HepG2 (cell line): ENCODE results near the gene NEUROD6. TPM values are rescaled to one million over a fixed set of nuclear protein-coding genes. Genes with fewer than 3 reads are reported as not detected.

Experiments used
- ATAC-seq: fragments of 200-7000 bp; cut with Tn5 transposase; 3 replicates; pipeline ENCODE4 v1.9.1; 2020; ENCODE audit warnings: mild to moderate bottlenecking, moderate library complexity
- BruUV-seq: library from RNA; stranded (reverse); fragments of 400-500 nt; replicated peaks from 2 replicates; lab custom pipeline; 2021; lab: Mats Ljungman, UMichigan
- CTCF ChIA-PET: fragments of 300-600 bp; formaldehyde crosslinking; extraction: SDS; loops from one replicate; lab custom pipeline; 2021; ENCODE audit warnings: low total read pairs, inconsistent platforms, low intra/inter-chr PET ratio; lab: Yijun Ruan, JAX
- POLR2A ChIA-PET: fragments of 350-600 bp; sonication (Branson Sonifier 250); formaldehyde crosslinking; loops from one replicate; lab custom pipeline; 2020; ENCODE audit warnings: antibody characterized with exemption, inconsistent platforms; lab: Yijun Ruan, JAX
- DNase-seq: peaks from one replicate; pipeline ENCODE4 v3.0.0-alpha.2; 2015; ENCODE audit warnings: low spot score
- FAIRE-seq: peaks from 3 replicates; lab custom pipeline; 2011; peaks lifted over from hg19 to GRCh38; lab: Jason Lieb, UNC
- H2AFZ ChIP-seq: one replicate; pipeline ENCODE4 v1.6.1; 2011; ENCODE audit warnings: low read length, inconsistent platforms
- H3K27ac ChIP-seq: fragments of 300-600 bp; 3 replicates; pipeline ENCODE4 v1.8.0; 2011; ENCODE audit warnings: mixed run types, mild to moderate bottlenecking, mixed read lengths, low read length, inconsistent platforms; ENCODE audit not compliant: insufficient read depth; ENCODE audit errors: extremely low read length
- H3K27me3 ChIP-seq, 2 experiments: fragments of 200-600 bp in 1 of 2; 2 replicates in 1 of 2; 3 replicates in 1 of 2; pipeline versions ENCODE4 v1.6.0 to v1.8.0; 2011; ENCODE audit warnings: low read length in 2 of 2, mild to moderate bottlenecking in 2 of 2, moderate library complexity in 2 of 2, inconsistent platforms in 1 of 2; ENCODE audit not compliant: insufficient read depth in 2 of 2, control insufficient read depth in 1 of 2
- H3K36me3 ChIP-seq, 2 experiments: fragments of 200-600 bp in 1 of 2; replicated peaks in 1 of 2; 2 replicates in 1 of 2; 3 replicates in 1 of 2; pipeline versions ENCODE4 v1.5.1 to v1.8.0; 2011; ENCODE audit warnings: low read length in 2 of 2, inconsistent platforms in 1 of 2; ENCODE audit not compliant: insufficient read depth in 2 of 2, control insufficient read depth in 1 of 2
- H3K4me1 ChIP-seq: 2 replicates; pipeline ENCODE4 v1.5.1; 2012; ENCODE audit warnings: low read length, inconsistent platforms; ENCODE audit not compliant: insufficient read depth
- H3K4me2 ChIP-seq: 2 replicates; pipeline ENCODE4 v1.6.0; 2011; ENCODE audit warnings: low read depth, low read length, inconsistent platforms
- H3K4me3 ChIP-seq, 3 experiments: fragments of 200-600 bp in 1 of 3; sonication (generic), shearing (Covaris generic) in 1 of 3; replicated peaks in 1 of 3; 2 replicates each; pipeline ENCODE4 v1.5.1; 2011 to 2016; ENCODE audit warnings: low read length in 3 of 3, inconsistent platforms in 2 of 3, low read depth in 2 of 3, mild to moderate bottlenecking in 2 of 3, control low read depth in 1 of 3, mixed read lengths in 1 of 3; ENCODE audit not compliant: insufficient read depth in 1 of 3
- H3K79me2 ChIP-seq: one replicate; pipeline ENCODE4 v1.6.1; 2011; ENCODE audit warnings: low read length, inconsistent platforms; ENCODE audit not compliant: insufficient read depth
- H3K9ac ChIP-seq: 2 replicates; pipeline ENCODE4 v1.6.0; 2011; ENCODE audit warnings: mild to moderate bottlenecking, low read depth, low read length, inconsistent platforms; ENCODE audit not compliant: insufficient read depth
- H3K9me3 ChIP-seq: 2 replicates; pipeline ENCODE4 v1.5.1; 2012; ENCODE audit warnings: mild to moderate bottlenecking, low read length
- H4K20me1 ChIP-seq: 2 replicates; pipeline ENCODE4 v1.6.0; 2011; ENCODE audit warnings: inconsistent platforms, mild to moderate bottlenecking, low read length, moderate library complexity; ENCODE audit not compliant: insufficient read depth
- CEBPB ChIP-seq: IDR thresholded peaks from 2 replicates; pipeline ENCODE4 v1.6.1; 2011; ENCODE audit warnings: low read depth, low read length, improper control_type of control experiment, borderline replicate concordance
- HOMEZ ChIP-seq: IDR thresholded peaks from 2 replicates; pipeline ENCODE4 v1.6.1; 2016; ENCODE audit warnings: low read depth
- NCOA2 ChIP-seq: sonication (generic); formaldehyde crosslinking; IDR thresholded peaks from 2 replicates; pipeline ENCODE4 v1.8.0; 2022; ENCODE audit warnings: inconsistent platforms
- NFATC3 ChIP-seq: sonication (generic); formaldehyde crosslinking; IDR thresholded peaks from 2 replicates; pipeline ENCODE4 v1.5.1; 2020; ENCODE audit warnings: mild to moderate bottlenecking, missing genetic modification reagents
- PAWR ChIP-seq: sonication (generic); formaldehyde crosslinking; IDR thresholded peaks from 2 replicates; pipeline ENCODE4 v1.4.0; 2020; ENCODE audit warnings: missing genetic modification reagents, mild to moderate bottlenecking, borderline replicate concordance
- PRDM15 ChIP-seq: sonication (generic); formaldehyde crosslinking; IDR thresholded peaks from 2 replicates; pipeline ENCODE4 v1.4.0; 2020; ENCODE audit warnings: missing genetic modification reagents
- RCOR2 ChIP-seq: IDR thresholded peaks from 2 replicates; pipeline ENCODE4 v1.6.1; 2016; ENCODE audit warnings: missing biosample characterization, missing genetic modification reagents
- THAP9 ChIP-seq: sonication (generic); formaldehyde crosslinking; IDR thresholded peaks from 2 replicates; pipeline ENCODE4; 2020; ENCODE audit warnings: missing genetic modification reagents, mild to moderate bottlenecking, borderline replicate concordance
- TMF1 ChIP-seq: sonication (generic); formaldehyde crosslinking; IDR thresholded peaks from 2 replicates; pipeline ENCODE4 v1.8.1; 2022; ENCODE audit warnings: low read depth, missing genetic modification reagents
- ZBTB14 ChIP-seq: sonication (generic); formaldehyde crosslinking; IDR thresholded peaks from 2 replicates; pipeline ENCODE4 v1.4.0; 2020; ENCODE audit warnings: missing genetic modification reagents
- ZBTB49 ChIP-seq: sonication (generic); formaldehyde crosslinking; IDR thresholded peaks from 2 replicates; pipeline ENCODE4 v1.4.0; 2020; ENCODE audit warnings: missing genetic modification reagents, borderline replicate concordance
- ZNF263 ChIP-seq: sonication (generic); formaldehyde crosslinking; IDR thresholded peaks from 2 replicates; pipeline ENCODE4 v1.4.0; 2020; ENCODE audit warnings: missing genetic modification reagents
- ZNF329 ChIP-seq: sonication (generic); formaldehyde crosslinking; IDR thresholded peaks from 2 replicates; pipeline ENCODE4 v1.9.0; 2021; ENCODE audit warnings: low read depth, mild to moderate bottlenecking, missing genetic modification reagents
- whole genome bisulfite sequencing: methylation state at CpG from one replicate; pipeline ENCODE4 v1.1.6; 2017; ENCODE audit warnings: low lambda C conversion rate; 5-methylcytosine and 5-hydroxymethylcytosine counted together
- in situ Hi-C: cut with HindIII; loops from 2 replicates; pipeline ENCODE4 v1.10.0; 2017; ENCODE audit warnings: low pct_unique_long_range_greater_than_20kb; ENCODE audit not compliant: extremely low pct_ligation_motif_present
- intact Hi-C: fragments of 100-400 bp; cut with micrococcal nuclease; formaldehyde crosslinking; loops from one replicate; pipeline ENCODE4 v1.10.0; 2022; ENCODE audit not compliant: unreplicated experiment
- polyA plus RNA-seq, 8 experiments: library from polyadenylated mRNA; depleted of rRNA in 3 of 8; stranded (reverse) in 7 of 8; unstranded in 1 of 8; fragments of >200 nt; fragmentation: Illumina TruSeq in 4 of 8; extraction: Trizol in 4 of 8; gene quantifications; 2 replicates each; pipeline versions ENCODE4 v1.2.1 to v1.2.3, GENCODE V29; 2011 to 2016; ENCODE audit warnings: low read depth in 4 of 8, missing spikeins in 1 of 8, mixed read lengths in 1 of 8; ENCODE audit not compliant: insufficient read depth in 1 of 8
- total RNA-seq, 5 experiments: library from RNA; depleted of rRNA; stranded (reverse); fragments of >200 nt; fragmentation: Illumina TruSeq; extraction: Trizol; gene quantifications; 2 replicates each; pipeline ENCODE4 v1.2.3, GENCODE V29; 2016; ENCODE audit warnings: low read depth in 1 of 5

NEUROD6 gene
- total and polyA plus RNA-seq, 2 of the 13 experiments (the other 11 are each of a cell fraction or from before 2014, with no cell fraction given): not detected

- FAIRE-seq (no peak), ATAC-seq (no peak), DNase-seq (no peak)
- intact Hi-C loops: no loop called here
- Histone ChIP-seq H3K79me2 (no peaks in the 10 kb centered on the region), H3K27me3 (peaks cover 0 to 7% of the 10 kb centered on the region in 2 experiments; a peak in 1 of 5 replicates), H3K4me3 (no peak overlapping the region), H3K4me2 (no peak overlapping the region), H3K4me1 (no peaks in the 10 kb centered on the region), H2AFZ (no peak overlapping the region), H3K36me3 (no peaks in the 10 kb centered on the region), H3K9me3 (no peaks in the 10 kb centered on the region), H4K20me1 (no peaks in the 10 kb centered on the region), H3K27ac (no peak overlapping the region), H3K9ac (no peak overlapping the region)
- in situ Hi-C loops: no loop called here
- CTCF ChIA-PET: no interaction called here
- POLR2A ChIA-PET: no interaction called here
- WGBS: 3% methylated on average over 3 of the region's 3 CpGs
- no TSS peak for BruUV-seq
- TF ChIP-seq ZBTB49 (CRISPR knock-in tag) (no peak), NCOA2 (CRISPR knock-in tag) (no peak), ZNF263 (CRISPR knock-in tag) (no peak), PRDM15 (no peak), PAWR (CRISPR knock-in tag) (no peak), CEBPB (no peak), THAP9 (no peak), NFATC3 (CRISPR knock-in tag) (no peak), ZNF329 (CRISPR knock-in tag) (no peak), RCOR2 (CRISPR knock-in tag) (no peak), TMF1 (CRISPR knock-in tag) (no peak), HOMEZ (CRISPR knock-in tag) (no peak), ZBTB14 (CRISPR knock-in tag) (no peak)
These were observed 17.9 kb upstream of the NEUROD6 start for GRCh38 chr7:31358467-31358866.
